Brain microvascular endothelial cell (primary cell): ENCODE results near the gene TEX2.

Source experiments
- DNase-seq: peaks from one replicate; pipeline ENCODE4 v3.0.0-alpha.2; 2020
- H3K27ac ChIP-seq: fragments of 250-450 bp; sonication (Bioruptor Pico); 2 replicates; pipeline ENCODE4 v1.5.1; 2020; ENCODE audit warnings: mild to moderate bottlenecking, moderate library complexity
- H3K27me3 ChIP-seq: fragments of 250-450 bp; sonication (Bioruptor Pico); replicated peaks from 2 replicates; pipeline ENCODE4 v1.5.1; 2020; ENCODE audit warnings: mild to moderate bottlenecking
- H3K36me3 ChIP-seq: fragments of 250-450 bp; sonication (Bioruptor Pico); replicated peaks from 2 replicates; pipeline ENCODE4 v1.5.1; 2020; ENCODE audit warnings: mild to moderate bottlenecking
- H3K4me3 ChIP-seq: 2 replicates; pipeline ENCODE4 v1.5.1; 2011; ENCODE audit warnings: low read depth, mild to moderate bottlenecking, control low read depth, low read length, moderate library complexity
- CTCF ChIP-seq: IDR thresholded peaks from 2 replicates; pipeline ENCODE4 v1.5.1; 2011; ENCODE audit warnings: low read depth, mild to moderate bottlenecking, moderate library complexity, low read length, control low read depth, inconsistent platforms; ENCODE audit errors: missing control alignments
- in situ Hi-C: cut with HindIII; loops from 2 replicates; pipeline ENCODE4 v1.10.0; 2017; ENCODE audit warnings: low sequenced_read_pairs, low pct_ligation_motif_present

TEX2 gene

DNA sequence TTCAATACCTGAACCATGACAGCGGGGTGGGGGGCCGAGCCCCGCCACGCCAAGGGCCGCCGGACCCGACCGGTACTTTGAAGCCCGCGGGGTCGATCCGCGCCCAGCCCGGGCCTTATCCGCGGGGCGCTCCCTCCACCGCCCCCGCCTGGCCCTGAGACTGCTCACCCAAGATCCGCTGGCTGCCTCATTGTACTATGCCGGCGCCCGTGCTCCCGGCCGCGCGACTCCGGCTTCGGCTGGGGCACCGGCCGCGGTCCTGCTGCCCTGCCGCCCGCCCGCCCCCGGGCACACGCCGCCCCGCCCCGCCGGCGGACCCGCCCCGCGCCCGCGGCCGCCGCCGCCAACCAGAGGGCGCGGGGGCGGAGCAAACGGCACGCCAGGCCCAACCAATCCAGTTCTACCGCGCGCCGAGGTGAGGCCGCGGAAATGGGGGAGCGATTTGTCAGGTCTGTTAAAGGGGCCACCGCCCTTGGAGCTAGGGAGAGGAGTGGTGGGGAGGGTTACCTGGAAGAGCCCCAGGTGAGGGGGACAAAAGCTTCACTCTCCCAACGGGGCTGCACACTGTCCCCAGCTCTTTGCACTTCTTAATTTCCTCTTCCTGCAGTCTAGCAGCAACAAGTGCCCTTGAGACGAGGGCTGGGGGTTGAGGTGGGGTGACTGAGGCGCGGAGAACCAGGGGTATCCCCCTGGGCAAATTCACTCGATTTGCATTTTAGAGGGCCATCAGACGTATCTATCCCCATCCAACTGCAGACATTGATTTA is at the start of gene TEX2:
TEX2 (minus strand) TSS at position 261 of the 767 bp plus-strand sequence. CDS start 49,043 bp downstream, outside the sequence.
- peak; percentile 78 for DNase-seq
- no peak for TF ChIP-seq CTCF
- Histone ChIP-seq H3K4me3 (peak within 1 kb of the TSS; percentile 74), H3K36me3 (no peaks in the 10 kb centered on the region), H3K27me3 (no peaks in the 10 kb centered on the region), H3K27ac (peak within 1 kb of the TSS; percentile 52)
- in situ Hi-C loops, result no loop called here

DNA sequence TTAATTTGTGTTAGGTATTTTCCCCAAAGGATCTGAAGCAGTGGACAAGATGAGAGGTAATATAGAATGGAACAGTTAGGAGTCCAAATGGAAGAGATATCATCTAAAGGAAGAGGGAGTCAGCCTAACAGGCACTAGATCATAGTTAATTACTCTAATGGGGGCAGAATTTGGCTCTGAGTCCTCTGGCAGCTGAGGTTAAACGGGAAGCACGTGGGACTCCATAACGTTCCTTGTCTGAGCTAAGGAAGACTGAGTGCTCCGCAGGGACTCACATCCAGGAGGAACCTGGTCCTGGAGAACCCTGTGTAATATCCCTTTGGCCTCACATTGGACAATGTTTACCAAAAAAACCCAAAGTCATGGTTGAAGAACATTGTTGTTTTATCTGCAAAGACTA is 46.6 kb upstream of the TEX2 start:
- Histone ChIP-seq H3K4me3 (no peak overlapping the region), H3K27me3 (no peaks in the 10 kb centered on the region), H3K36me3 (no peaks in the 10 kb centered on the region), H3K27ac (no peak overlapping the region)
- DNase-seq, result no peak
- in situ Hi-C loops, result loop anchor here (10.0 kb wide), 2 partner anchors 85 to 185 kb away; partner anchors contain the start of genes PECAM1 and POLG2
- no peak for TF ChIP-seq CTCF

GRCh38 chr17:64309021-64309420 is 46.0 kb upstream of the TEX2 start:
- TF ChIP-seq CTCF, result no peak
- in situ Hi-C loops, result loop anchor here (10.0 kb wide), 2 partner anchors 86 to 186 kb away; partner anchors contain the start of genes PECAM1 and POLG2
- Histone ChIP-seq H3K36me3 (no peaks in the 10 kb centered on the region), H3K27ac (no peak overlapping the region), H3K27me3 (no peaks in the 10 kb centered on the region), H3K4me3 (no peak overlapping the region)
- DNase-seq, result no peak

DNA sequence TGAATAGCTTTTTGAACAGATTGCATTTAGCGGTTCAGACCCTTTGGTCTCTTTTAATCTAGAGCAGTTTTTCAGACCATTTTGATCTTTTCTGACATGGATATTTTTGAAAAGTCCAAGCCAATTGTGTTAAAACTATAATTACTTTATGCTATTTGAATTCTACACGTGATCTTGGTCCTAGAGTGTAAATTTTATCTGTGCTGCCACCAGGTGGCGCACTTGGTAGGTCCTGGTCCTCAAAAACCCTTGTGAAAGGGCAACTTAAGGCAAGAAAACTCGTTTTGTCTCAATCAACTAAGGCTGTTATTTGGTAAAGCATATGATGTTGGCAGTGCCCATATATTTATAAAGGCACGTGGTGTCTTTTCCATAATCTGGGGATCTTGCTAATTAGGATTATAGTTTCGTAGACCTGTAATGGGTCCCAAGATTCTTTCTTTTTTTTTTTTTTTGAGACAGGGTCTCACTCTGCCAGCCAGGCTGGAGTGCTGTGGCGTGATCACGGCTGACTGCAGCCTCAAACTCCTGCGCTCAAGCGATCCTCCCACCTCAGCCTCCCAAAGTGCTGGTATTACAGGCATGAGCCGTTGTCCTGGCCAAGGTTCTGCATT is 43.9 kb upstream of the TEX2 start:
- DNase-seq, result peak; percentile 45
- no peak overlapping the region for H3K4me3 ChIP-seq
- no peaks in the 10 kb centered on the region for H3K36me3 ChIP-seq
- no peak overlapping the region for H3K27ac ChIP-seq
- peak; percentile 81 for TF ChIP-seq CTCF
- in situ Hi-C loops, result loop anchor here (10.0 kb wide), 2 partner anchors 88 to 188 kb away; partner anchors contain the start of genes PECAM1 and POLG2
- no peaks in the 10 kb centered on the region for H3K27me3 ChIP-seq

- DNase-seq, result no peak
- H3K27me3 ChIP-seq, result no peaks in the 10 kb centered on the region
- no peak for TF ChIP-seq CTCF
- H3K36me3 ChIP-seq, result no peaks in the 10 kb centered on the region
- no peak overlapping the region for H3K27ac ChIP-seq
- in situ Hi-C loops, result loop anchor here (10.0 kb wide), 2 partner anchors 90 to 190 kb away; partner anchors contain the start of genes PECAM1 and POLG2
- H3K4me3 ChIP-seq, result no peak overlapping the region
Measured at GRCh38 chr17:64304551-64304950, 41.5 kb upstream of the TEX2 start.
